HG03103 (cell line): ENCODE measurements around the gene ANKMY1.

Experiments used
- ATAC-seq: cut with Tn5 transposase; IDR thresholded peaks from one replicate; pipeline ENCODE4 v1.9.1; 2021; ENCODE audit warnings: low read depth; ENCODE audit not compliant: unreplicated experiment

Gene ANKMY1, protein sequence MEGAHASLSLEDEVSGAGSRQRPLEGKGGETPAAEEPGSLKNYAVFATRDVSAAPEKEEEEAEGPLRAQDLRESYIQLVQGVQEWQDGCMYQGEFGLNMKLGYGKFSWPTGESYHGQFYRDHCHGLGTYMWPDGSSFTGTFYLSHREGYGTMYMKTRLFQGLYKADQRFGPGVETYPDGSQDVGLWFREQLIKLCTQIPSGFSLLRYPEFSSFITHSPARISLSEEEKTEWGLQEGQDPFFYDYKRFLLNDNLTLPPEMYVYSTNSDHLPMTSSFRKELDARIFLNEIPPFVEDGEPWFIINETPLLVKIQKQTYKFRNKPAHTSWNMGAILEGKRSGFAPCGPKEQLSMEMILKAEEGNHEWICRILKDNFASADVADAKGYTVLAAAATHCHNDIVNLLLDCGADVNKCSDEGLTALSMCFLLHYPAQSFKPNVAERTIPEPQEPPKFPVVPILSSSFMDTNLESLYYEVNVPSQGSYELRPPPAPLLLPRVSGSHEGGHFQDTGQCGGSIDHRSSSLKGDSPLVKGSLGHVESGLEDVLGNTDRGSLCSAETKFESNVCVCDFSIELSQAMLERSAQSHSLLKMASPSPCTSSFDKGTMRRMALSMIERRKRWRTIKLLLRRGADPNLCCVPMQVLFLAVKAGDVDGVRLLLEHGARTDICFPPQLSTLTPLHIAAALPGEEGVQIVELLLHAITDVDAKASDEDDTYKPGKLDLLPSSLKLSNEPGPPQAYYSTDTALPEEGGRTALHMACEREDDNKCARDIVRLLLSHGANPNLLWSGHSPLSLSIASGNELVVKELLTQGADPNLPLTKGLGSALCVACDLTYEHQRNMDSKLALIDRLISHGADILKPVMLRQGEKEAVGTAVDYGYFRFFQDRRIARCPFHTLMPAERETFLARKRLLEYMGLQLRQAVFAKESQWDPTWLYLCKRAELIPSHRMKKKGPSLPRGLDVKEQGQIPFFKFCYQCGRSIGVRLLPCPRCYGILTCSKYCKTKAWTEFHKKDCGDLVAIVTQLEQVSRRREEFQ

GRCh38 chr2:240557808-240558207 is at the start of gene ANKMY1:
Gene ANKMY1, minus strand, starts transcription at chr2:240557988. Its CDS starts 653 bp downstream, at chr2:240557335.
- no peak for ATAC-seq

- ATAC-seq, result no peak
These were observed 48.3 kb upstream of the ANKMY1 start for GRCh38 chr2:240605867-240606743.

DNA sequence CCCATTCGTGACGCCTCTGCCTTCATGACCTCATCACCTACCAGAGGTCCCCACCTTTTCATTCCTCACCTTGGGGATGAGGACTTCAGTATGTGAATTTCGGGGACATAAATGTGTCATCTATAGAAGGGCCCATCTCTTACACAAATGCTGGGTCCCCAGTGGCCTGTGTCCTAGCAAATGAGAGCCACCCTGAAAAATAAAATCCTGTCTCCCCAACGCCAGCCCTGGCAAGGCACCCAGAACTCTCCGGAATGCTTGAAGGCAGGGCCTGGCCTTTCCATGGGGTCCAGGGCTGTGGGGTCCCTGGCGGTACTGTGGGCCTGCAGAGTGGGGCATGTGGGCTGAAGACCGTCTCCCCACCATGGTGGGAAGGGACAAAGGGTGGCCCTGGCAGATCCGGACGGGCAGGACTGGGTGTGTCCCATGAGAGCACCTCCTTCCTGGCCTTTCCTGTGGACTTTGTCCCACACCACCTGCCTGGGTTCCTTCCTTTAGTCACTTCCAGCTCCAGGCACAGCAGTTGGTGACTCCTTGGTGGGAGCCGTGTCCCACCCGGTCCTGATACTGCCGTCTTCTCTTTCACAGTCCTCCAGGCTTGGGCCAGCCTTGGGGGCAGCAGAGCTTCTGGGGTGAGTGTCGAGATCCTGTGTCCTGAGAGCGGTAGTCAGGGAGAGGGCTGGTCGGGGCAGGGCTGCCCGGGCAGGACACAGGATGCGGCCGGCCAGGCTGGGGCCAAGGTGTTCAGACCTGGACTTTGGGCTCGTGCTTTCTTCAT is 47.3 kb upstream of the ANKMY1 start:
- ATAC-seq, result no peak

DNA sequence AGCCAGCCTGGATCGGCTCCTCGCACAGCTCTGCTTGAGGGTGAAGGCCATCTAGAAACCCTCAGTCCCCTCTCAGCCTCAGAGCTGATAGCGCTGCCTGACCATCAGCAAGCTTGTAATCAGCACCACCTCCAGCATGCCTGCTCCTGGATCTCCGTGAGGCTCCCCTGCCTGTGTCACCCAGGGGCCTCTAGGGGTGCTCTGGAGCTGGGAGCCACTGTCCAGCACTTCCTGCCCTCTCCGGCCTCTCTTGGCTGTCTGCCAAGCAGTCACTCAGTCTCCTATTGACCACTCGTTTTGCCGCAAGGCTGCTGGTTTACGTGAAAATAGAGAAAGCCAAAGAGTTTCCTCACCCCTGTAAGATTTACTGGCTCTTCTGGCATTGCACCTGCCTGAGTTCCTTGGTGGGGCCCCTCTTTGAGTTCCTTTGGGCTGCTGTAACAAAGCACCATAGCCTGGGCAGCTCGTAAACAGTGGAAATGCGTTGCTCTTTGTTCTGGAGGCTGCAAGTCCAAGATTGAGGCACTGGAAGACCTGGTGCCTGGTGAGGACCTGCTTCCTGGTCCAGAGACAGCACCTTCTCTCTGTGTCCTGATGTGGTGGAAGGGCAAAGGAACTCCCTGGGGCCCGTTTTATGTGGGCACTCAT is 46.6 kb upstream of the ANKMY1 start:
- no peak for ATAC-seq

DNA sequence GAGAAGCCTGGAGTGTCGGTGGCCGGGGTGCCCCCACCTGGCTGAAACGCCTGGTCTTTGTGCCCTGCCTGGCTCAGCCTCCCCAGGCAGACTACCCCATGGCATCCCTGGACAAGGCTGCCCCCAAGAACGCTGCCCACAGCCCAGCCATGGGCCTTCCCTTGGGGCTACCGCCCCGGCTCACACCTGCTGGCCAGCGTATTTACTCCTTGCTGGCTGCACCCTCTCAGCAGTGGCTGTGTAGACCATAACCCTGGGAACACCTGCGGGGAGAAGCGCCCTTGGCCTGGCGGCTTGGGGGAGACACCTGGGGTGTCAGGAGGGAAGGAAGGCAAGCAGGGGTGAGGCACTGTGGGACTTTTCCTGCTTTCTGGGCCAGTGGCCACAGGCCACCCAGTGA is 46.1 kb upstream of the ANKMY1 start:
- ATAC-seq, result no peak

DNA sequence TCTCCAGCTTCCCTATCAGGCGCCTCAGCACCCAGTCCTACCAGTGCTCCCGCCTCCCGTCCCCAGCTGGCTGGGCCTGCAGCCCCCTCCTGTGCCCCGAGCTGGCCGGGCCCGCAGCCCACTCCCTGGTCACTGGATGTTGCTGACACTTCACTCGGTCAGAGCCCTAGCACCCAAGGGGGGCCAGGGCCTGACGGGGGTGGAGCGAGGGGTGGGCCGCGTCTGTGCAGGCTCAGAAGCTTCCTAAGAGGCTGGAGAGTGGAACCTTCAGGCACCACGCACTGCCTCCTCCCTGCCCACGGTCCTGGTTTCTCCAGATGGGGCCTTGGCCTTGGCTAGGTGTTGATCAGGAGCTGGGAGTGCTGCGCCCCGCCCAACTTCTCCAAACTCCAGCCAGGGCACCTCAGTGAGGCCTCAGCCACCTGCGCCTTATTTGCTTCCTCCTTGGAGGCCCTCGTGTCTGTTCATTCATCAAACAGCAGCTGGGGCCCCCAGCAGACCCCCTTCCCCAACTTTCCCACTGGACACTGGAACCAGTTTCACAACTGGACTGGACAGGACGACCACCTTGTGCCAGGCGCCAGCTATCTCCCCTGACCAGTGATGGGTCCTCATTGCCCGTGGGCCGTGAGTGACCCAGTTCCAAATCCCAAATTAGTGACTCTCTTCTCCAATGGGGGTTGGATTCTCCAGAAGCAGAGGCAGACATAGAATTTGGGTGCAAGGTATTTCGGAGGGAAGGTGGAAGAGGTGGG is 45.5 kb upstream of the ANKMY1 start:
- no peak for ATAC-seq

DNA sequence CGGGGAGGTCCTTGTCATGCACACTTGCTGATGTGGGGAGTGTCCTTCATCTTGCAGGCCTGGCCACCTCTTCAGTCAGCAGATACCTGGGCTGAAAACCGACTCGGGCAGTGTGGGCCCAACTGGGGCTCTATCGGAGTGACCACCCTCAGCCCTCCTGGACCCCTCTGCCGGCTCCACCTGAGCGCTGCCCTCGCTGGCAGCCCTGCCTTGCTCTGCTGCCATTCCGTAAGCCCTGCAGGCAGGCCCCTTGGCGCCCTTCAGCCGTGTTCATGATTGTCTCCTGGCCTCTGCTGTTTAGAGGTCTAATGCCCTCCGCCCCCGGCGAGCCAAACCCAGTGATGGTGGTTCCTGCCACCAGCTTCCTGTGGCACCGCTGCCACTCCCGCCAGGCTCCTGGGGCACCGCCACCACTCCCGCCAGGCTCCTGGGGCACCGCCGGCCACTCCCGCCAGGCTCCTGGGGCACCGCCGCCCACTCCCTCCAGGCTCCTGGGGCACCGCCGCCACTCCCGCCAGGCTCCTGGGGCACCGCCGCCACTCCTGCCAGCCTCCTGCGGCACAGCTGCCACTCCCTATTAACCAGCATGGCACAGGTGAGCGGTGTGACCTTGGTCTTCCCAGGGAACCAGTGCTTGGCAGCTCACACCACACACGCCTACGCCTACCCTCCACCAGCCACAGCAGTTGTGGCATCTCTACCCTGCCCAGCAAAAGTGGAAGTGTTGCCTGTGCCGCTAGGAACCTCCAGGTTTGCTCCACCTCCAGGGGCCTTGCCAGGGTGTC is 44.7 kb upstream of the ANKMY1 start:
- ATAC-seq, result no peak

GRCh38 chr2:240601831-240602160 is 44.0 kb upstream of the ANKMY1 start:
- no peak for ATAC-seq

- ATAC-seq, result no peak
These were observed 43.5 kb upstream of the ANKMY1 start for GRCh38 chr2:240601061-240601830.

DNA sequence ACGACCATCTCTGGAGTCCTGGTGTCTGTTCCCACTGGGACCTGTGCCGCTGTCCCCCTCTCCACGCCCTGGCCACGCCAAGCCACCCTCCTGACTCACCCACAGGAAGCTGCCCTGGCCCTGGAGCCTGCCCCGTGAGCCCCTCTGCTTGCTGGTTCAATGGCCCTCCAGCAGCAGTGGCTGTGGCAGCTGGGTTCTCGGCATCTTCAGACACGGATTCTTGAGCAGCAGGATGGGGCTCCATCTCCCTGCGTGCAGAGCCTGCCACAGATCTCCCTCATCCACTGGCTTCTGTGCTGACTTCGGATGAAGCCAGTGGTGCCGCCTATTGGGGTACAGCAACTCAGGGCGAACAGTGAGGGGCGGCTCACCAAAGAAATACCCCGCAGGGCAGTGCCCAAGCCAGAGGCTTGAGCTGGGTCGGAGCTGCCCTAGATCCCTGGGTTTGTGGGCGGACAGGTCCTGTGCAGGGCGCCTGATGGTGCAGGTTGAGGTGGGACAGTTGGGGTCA is 42.7 kb upstream of the ANKMY1 start:
- no peak for ATAC-seq

DNA sequence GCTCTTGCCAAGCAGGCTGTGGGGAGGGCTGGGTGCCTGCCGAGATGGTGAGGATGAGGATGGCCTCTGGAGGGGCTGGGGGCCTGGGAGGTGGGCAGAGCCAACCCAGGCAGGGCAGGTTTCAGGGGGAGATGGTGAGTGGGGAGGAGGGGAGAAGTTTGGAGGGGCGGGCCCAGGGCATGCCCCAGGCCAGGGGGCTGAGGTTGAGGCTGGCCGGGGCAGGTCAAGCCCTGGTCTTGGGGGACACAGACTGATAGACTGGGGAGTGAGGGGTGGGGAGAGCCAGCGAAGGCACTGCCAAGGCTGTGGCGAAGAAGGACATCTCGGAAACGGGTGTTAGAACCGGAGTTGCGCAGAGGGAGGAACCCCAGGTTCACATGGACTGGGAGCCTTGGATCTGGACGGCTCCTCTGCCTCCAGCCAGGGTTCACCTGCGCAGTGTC is 41.4 kb upstream of the ANKMY1 start:
- no peak for ATAC-seq

DNA sequence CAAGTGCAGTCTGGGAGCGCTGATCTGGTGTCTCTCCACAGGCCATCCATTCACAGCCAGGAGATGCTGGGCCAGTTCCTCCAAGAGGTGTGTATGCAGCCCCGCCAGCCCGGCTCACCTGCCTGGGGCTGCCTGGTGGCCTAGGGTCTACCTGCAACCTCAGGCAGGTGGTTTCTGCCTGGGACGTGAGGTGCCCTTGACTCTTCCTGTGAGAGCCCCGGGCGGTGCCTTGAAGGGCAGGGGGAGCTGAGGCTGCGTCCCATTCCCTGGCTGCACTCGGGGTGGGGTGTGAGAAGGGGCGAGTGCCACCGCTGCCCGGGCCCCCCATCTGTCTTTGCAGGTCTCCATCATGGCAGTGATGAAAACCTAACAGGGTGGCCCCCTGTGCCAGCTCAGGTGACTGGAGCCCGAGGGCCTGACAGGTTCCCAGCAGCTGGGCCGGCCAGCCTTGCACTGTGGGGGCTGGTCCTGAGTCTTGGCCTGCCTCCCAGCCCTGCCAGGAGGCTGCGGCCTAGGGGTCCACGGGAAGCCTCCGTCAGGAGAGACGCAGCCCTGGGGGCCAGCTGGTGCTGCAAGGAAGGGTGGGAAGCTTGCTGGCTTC is 40.6 kb upstream of the ANKMY1 start:
- ATAC-seq, result no peak

DNA sequence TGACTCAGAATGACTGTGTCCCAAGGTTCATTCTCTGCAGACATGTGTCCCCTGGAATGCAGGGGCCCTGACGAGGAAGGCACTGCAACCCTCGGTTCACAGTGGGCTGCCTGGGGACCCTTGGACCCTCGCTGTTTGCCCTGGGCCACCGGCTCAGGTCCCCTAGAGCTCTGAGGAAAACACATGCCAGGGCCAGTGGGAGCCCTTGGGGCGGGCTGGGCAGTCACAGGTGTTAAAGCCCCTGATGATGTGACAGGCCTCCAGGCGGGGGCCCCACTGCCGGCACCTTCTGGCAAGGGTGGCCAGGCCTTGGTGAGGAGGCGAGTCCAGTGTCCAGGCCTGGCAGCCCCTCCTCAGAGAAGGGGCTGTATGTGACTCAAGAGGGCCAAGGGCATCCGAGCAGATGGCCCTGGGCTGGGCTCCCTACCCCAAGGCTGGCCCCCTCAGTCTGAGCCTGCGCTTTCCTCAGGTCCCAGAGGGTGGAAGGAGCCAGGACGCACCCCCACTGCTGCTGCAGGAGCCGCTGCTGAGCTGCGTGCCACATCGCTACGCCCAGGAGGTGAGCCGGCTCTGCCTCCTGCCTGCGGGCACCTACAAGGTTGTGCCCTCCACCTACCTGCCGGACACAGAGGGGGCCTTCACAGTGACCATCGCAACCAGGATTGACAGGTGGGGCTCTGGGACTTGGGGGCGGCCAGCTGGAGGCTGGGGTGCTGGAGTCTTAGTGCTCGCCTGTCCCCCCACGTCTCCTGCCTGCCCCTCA is 39.8 kb upstream of the ANKMY1 start:
- no peak for ATAC-seq

DNA sequence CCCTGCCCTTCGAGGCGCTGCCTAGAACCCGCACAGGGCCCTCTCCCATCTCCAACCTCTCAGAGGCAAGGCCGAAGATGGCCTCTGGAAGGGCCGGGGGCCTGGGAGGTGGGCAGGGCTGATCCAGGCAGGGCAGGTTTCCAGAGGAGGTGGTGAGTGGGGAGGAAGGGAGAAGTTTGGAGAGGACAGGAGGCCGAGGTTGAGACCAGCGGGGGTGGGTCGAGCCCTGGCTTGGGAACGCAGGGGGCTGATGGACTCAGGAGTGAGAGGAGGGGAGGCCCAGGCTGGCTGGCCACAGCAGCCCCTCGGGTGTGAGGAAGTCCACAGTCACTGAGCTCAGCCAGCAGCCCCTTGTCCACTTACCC is 39.2 kb upstream of the ANKMY1 start:
- ATAC-seq, result no peak

DNA sequence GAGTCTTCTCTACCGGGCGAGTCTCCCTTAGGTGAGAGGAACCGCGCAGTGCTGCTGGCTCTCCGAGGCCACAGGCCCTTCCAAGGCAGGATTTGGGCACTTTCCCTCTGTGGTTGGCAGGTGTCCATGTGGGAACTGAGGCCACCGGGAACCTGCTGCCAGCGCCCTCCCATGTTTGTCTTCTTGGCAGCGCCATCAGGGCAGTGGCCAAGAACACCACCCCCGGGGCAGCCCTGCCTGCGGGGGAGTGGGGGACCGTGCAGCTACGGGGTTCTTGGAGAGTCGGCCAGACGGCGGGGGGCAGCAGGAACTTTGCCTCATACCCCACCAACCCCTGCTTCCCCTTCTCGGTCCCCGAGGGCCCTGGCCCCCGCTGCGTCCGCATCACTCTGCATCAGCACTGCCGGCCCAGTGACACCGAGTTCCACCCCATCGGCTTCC is 38.7 kb upstream of the ANKMY1 start:
- ATAC-seq, result no peak

- no peak for ATAC-seq
These were observed 38.3 kb upstream of the ANKMY1 start for GRCh38 chr2:240596080-240596460.
